ENCODE data around the gene EMX1.

EMX1 gene

DNA sequence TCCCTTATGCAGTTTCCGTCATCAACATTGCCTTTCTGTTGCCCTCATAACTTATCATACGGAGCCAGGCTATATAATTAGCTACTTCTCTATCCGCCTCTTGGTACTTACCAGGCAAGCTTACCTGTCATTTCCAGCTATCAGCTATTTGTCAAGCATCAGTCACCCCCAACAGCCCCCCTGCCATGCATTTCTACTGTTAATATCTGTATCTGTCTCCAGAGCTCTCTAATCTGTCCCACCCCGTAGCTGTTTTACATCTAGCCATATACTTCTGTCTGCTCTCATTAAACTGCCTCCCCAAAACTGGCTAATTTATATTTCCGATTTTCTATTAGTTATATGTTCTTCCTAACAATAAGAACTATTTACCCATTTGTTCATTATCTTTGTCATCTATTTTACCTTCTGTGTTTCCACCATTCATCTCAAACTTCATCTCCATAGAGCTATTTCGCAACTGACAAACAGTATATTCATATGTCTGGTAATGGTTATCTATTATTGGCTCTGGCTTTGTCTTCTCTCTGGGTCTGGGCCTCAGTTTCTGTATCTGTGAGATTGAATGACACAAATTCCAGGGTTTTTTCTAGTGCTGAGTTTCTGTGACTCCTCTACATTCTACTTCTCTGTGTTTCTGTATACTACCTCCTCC, 9.6 kb downstream of the EMX1 start:
- DNase-seq = no peak

DNA sequence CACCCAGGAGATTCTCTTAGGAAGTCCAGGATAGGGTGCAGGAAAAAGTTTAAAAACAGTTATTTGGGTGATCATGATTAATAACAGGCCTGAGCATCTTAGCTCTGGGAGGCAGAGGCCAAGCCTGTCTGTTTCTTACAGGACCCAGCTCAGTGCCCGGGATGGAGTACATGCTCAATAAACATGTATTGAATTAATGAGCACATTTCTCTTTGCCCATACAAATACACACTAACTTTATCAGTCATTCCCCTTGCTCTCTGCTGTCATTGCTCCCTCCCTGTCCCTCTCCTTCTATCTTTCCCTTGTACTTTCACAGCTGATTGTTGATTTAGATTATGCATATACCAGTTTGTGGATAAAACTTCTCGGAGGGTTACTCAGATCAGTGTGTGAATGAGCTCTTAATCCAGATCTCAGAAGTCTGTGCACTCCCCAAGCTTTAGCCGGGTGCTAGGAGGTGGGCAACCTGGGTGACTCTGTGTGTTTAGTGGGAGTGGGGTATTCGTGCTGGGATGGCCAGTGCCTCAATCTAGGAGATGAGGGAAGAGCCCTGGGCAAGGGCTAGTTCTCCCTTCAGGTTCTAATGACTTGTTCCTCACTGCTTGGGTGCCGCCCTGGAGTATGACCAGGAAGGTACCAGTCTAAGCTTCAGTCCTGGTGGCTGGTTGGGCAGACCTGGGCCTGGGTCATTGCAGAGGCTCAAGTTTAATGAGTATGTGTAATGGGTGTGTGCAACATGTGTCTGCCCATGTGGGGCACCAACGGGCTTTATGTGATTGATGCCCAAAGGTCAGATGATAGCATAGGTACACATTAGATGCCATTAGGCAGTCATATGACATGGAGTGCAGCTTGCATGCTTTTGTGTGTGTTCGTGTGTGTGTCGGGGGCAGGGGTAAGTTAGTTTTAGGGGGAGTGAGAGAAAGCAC, 10.6 kb downstream of the EMX1 start:
- no peak for DNase-seq

DNA sequence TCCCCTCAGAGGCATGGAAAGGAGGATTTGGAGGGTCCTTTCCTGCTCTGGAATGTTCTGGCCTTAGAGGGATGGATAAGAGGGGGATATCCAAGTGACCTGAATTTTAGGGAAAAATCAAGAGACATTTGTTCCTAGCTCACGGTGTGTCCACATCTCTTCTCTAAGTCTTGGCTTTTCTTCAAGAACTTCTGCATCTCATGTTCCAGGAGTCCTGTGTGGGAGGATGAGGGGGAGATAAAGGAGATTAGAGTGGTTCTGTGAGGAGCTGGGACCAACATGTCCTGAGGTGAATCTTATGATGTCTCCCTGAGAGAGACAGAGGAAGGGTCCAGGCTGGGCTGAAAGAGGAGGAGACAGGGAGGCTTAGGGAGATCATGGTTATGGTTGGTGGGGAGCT, 11.7 kb downstream of the EMX1 start:
- no peak for DNase-seq

DNA sequence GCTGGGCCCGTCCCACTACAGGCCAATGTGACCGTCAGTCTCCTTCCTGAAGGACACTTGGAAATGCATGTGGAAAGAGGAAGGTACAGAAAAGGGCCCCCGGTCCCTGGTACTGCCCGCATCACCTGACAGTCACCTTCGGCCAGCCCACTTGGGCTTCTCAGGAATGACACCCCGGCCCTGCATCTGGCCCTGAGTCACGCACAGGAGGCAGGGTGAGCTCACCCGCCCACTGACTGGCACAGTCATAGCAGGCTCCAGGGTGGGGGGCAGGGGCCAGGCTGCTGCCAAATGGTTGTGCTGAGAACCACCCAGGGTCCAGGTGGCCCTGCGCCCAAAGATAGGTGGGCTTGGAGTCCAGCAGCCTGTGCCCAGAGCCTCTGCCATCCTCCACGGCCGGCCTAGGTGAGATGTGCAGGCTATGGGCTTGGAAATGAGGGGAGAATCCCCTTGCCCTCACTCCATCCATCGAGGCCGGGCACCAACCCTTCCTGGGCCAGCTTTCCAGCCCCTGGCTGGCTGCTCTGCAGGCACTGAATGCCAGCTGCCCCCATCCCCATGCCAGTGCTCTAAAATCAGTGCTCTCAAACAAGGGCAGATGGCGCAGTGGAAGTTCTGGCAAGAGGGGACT, 14.1 kb downstream of the EMX1 start:
- DNase-seq = peak; percentile 64

DNA sequence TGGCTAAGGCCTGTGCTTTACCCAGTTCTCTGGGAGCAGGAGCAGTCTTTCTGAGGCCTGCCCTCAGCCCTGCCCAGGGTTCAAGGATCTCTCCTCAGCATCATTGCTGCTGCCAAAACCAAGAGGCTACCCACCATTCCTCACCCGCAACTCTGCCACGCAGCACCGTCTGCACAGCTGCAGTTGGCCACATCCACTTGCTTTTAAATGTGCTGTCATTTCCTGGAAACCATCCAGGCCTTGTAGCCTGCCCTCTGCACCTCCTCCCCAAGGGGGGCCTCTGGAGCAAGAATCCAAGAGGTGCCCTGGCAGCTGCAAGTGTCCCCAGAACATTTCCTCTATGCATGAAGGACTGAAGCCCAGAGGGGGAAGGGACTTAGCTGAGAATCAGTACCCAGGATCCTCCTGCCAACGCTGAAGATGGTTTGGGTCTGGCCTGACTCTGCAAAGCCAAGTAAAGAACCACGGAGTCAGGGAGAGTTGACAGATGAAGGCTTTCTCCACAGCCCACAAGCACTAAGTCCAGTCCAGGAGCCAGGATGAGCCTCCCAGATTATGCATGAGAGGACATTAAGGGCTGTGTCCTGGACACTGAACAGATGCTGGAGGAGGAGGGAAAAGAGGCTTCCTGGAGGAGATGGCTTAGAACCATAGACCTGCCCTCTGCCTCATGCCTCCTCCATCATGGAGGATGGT, 14.9 kb downstream of the EMX1 start:
- no peak for DNase-seq

DNA sequence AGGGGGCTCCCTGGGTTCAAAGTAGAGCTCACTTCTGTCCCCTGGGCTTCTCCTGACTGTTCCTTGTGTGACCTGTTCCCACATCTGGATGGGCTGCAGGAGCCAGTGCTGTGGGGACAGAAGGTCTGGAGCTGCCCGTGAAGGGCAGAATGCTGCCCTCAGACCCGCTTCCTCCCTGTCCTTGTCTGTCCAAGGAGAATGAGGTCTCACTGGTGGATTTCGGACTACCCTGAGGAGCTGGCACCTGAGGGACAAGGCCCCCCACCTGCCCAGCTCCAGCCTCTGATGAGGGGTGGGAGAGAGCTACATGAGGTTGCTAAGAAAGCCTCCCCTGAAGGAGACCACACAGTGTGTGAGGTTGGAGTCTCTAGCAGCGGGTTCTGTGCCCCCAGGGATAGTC, 15.5 kb downstream of the EMX1 start:
- DNase-seq = no peak

DNA sequence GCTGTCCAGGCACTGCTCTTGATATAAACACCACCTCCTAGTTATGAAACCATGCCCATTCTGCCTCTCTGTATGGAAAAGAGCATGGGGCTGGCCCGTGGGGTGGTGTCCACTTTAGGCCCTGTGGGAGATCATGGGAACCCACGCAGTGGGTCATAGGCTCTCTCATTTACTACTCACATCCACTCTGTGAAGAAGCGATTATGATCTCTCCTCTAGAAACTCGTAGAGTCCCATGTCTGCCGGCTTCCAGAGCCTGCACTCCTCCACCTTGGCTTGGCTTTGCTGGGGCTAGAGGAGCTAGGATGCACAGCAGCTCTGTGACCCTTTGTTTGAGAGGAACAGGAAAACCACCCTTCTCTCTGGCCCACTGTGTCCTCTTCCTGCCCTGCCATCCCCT, 15.9 kb downstream of the EMX1 start:
- no peak for DNase-seq

DNA sequence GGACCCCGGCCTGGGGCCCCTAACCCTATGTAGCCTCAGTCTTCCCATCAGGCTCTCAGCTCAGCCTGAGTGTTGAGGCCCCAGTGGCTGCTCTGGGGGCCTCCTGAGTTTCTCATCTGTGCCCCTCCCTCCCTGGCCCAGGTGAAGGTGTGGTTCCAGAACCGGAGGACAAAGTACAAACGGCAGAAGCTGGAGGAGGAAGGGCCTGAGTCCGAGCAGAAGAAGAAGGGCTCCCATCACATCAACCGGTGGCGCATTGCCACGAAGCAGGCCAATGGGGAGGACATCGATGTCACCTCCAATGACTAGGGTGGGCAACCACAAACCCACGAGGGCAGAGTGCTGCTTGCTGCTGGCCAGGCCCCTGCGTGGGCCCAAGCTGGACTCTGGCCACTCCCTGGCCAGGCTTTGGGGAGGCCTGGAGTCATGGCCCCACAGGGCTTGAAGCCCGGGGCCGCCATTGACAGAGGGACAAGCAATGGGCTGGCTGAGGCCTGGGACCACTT, 16.4 kb downstream of the EMX1 start:
- DNase-seq = no peak

DNA sequence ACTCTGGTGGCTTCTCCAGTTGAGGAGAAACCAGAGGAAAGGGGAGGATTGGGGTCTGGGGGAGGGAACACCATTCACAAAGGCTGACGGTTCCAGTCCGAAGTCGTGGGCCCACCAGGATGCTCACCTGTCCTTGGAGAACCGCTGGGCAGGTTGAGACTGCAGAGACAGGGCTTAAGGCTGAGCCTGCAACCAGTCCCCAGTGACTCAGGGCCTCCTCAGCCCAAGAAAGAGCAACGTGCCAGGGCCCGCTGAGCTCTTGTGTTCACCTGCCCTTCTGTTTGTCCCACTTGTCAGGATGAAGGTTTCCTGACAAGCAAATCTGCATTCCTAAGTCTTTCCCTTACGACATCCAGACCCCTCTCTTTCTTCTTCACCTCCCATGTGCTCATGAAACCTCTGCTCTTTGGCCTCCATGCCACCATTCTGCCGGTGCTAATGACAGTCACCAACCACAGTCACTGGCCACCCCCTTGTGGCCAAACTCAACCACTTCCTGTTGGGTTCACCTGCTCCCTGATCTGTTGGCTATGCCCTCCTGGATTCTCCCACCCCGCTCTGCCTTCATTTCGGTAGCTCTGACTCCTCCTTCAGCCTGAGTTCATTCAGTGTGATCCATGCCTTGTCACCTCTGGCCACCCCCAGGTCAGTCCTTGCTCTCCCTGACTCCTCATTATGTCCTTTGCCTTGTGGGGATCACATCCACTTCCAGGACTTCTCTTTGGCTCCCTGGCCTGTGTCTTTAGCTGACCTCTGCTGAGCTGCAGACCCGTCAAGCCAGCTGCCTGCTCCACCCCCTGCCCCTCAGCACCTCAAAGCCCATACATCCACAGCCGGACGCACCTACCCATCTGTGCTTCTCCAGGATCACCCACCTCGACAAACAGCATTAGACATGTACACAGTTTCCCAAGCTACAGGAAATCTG, 17.6 kb downstream of the EMX1 start:
- DNase-seq = no peak

DNA sequence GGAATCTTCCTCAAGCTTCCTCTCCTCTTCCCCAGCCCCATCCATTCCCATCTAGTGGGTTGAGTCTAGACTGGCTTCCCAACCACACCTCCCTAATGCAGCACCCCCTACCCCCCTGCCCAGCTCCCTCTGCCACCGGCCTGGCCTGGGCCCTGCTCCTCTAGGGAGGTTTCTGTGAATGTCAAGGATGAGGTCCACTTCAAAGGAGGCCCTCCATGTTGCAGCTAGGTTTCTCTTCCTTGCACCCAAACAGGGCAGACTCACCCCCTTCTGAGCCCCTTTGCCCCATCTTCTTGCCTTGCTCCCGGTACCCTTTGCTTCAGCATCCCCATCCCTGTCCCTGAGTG, 18.3 kb downstream of the EMX1 start:
- DNase-seq = no peak

DNA sequence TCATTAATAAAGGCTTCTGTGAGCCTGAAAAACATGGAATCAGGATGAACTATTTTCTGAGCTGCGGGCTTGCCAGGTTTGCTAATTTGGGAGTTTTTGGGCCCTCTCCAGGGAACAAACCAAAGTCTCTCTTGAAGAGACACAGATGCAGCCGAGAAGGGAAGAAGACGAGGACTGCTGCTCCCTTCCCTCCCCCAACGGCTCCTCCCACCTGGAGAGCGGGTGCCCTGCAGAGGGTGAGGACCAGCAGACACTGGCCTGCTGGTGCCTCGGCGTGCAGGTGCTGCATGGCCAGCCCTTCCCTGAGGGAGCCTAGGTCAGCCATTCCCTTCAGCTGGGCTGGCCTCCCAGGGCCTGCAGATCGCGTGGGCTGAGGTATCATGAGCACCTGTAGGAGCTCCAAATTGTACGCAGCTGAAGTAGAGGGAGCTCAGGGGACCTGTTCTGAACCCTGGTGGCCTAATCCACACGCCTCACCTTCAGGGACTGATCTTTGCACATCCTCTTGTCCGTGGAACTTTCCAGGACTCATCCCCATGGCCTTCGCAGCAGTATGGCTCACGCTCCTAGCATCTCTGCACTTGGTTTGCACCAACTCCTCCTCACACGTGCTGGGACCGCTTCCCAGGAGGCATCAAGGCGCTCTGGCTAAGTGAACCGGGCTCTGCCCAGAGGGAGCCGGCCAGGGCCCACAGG, 19.5 kb downstream of the EMX1 start:
- DNase-seq = no peak

DNA sequence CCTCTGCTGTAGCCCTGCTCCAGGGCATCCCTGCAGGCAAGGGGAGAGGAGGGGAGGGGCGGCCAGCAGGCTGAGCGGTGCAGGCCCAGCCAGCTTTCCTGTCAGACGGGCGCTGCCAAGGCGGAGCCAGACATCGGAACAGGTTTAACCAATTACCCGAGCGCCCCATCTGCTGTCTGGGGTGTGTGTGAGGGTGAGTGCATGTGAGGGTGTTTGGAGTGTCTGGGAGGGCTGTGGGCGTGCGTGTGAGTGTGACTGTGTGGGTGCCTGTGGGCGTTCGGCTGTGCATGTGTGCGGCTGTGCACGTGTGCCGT, 20.0 kb downstream of the EMX1 start:
- no peak for DNase-seq

DNA sequence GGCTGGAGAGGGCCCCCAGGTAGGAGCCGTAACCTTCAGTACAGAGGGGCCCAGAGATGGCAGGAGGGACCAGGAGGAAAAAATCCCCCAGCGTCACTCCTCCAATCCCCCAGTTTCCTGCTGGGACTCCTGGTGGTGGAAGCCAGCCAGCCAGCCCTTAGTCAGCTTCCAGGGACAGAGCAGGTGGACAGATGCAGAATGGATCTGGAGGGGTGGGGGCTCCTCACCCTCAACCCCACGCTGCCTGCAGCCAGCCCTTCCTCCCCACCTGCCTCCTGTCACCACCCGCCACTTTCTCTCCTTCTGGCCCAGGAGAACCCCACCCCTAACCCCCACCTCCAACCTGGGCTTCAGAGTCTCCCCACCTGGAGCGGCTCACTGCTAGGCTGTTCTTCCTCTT, 21.1 kb downstream of the EMX1 start:
- no peak for DNase-seq

DNA sequence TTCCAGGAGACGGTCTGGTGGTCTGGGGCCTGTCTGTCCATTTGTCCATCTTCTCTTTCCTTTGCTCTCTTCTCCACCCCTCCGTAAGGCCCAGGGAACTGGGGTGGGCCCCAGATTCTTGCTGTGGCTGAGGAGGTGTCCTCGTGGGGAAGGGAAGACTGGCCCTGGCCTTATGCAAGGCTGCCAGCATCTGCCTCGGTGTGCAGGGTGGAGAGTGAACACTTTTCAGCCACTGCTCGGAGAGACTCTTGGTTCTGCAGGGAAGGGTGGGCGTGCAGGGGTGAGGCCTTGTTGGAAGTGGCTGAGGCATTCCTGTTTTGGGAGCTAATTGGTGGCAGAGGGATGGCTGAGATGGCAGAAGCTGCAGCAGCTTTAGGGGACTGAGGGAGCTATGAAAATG, 23.0 kb downstream of the EMX1 start:
- DNase-seq = no peak

DNA sequence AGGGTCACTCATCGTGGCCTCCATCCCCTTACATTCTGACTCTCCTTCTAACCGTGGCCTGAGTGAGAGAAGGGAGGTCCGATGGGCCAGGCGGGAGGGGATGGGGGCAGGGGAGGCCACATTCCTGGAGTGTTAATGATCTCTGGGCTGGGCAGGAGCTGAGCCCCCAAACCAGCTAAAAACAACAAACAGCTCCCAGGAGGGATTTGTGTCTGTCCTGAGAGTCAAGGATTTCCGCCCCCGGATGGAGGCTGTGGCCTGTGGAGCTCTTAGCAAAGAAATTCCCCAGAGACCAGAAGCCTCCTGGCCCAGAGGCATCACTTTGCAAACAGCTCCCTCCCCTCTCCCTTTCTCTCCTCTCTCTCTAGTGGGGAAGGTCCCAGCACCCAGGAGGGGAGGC, 23.5 kb downstream of the EMX1 start:
- DNase-seq = no peak

DNA sequence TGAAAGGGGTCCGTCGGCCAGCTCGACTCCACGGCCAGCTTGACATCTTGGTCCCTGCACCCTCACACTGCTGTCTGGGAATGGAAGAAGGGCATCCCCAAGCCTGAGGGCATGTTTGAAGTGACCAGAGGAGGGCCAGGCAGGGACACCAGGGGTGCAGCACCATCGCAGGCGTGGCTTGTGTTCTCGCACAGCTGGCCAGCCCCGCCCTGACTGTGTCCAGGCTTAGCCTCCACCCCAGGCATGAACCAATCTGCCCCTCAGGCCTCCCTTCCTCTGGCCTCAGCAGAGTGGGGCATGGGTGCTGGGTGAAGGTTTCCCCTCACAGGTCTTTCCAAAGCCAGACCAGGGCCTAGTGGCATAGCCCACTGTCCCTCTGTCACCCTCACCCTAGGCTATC, 25.0 kb downstream of the EMX1 start:
- no peak for DNase-seq

DNA sequence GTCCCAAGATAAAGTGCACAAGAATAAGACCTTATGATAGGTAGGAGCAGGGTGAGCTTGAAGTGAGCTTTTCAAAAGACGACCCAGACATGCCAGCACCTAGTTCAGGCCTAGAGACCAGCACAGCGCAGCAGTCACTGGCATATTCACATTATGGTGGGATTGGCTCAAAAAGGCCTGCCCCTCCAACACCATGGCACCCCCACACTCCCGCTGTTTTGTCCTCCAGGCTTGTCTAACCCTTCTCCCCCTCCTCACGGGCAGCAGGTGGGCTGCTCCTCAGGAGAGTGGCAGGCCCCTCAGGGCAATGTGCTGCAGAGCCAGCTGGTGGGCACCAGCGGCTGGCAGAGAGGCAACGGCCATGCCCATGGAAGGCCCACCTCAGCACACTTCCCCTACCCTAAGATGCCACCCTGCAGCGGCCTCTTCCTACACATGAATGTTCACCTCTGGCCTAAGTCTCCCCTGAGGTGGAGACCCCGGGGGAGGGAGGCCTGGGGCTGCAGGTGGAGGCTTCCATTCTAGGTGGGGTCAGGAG, 25.6 kb downstream of the EMX1 start:
- no peak for DNase-seq

DNA sequence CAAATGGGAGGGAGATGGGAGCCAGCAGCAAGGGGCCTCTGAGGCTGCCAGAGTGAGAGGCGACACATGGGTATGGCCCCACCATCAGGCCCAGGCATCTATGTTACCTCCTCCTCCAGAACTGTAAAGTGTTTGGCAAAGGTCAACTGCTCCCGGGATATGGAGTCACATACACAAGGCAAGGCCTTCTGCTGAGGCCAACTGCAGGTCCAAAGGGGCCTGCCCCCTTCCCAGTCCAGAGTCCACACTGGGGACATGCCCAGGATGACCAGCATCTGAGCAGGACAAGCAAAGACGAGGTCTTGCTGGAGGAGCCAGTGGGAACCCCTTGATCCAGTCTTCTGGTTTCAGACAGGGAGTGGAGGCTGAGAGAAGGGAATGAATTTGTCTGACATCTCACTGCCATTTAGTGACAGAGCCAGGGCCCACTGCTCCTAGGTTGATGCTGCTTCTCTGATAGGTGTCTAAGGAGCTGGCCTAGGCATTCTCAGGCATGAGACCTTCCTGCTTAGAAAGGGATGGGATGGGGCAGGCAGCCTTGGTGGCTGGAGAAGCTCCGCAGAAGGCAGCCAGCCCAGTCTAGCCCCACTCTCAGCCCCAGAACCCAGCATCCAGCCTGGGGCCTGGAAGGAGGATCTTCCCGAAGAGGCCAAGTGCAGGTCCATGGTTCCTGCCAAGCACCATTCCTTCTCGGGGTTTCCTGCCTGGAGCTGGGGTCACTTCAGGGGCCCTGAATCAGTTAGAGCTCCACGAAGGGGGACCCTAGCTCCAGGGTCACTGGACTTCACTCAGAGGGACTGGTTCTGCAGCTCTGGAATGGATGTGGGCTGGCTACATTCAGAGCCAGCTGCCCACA, 26.4 kb downstream of the EMX1 start:
- no peak for DNase-seq

DNA sequence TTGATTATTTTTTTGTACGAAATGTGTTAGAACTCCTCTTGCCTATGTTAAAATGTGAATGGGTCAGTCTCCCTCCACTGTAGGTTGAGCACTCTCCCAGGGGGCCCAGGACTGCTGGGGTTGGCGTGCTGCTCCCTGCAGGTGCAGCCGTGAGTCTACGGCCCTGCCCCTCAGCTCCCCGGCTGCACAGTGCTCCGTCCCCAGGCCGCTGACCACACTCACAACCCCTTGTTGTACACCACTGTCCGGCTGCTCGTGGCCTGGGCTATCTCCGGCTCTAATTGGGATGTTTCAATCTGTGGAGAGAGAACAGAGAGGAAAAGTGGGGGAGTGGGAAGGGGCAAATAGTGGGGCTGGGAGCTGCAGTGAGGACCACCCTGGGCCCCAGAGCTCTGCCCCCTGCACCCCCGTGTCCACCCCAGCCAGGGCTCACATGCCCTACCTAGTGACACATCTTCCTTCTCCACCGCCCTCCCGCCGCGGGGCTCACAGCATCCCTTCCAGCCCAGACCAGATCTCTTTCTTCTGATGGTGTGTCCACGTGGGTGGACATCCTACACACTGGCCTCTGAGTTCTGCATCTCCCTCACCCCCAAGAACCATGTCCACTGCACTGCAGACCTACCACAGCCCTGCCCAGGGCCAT, 27.6 kb downstream of the EMX1 start:
- no peak for DNase-seq

DNA sequence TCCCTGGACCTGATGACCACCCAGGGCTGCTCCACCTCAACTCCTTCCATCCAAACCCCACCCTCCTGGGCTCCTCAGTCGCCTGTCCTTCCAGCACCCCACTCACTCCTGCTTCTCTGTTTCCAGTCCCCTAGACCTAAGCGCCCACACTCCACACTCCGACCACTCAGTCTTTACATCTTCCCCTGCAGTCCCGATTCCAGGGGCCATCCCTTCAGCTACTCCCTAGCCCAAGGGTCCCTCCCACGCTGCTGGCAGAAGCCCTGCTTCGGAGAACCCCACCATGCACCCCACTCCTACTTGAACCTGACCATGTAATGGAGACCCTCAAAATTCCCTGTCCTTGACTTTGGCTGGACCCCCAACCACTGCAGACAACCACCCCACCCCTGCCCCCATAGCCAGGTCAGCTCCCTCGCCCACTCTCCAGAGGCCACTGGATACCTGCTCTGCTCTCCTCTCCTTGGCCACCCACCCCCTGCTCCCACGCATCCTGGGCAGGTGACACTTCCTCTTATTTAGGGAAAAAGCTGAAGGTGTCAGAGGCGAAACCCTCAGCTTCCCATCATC, 28.2 kb downstream of the EMX1 start:
- no peak for DNase-seq
